H1 (cell line): Measurements from ENCODE around the gene TUBB4B. TPM values are rescaled to one million over a fixed set of nuclear protein-coding genes. Genes with fewer than 3 reads are reported as not detected.

Experiments used
- CTCF ChIA-PET: fragments of 300-600 bp; sonication (Branson Sonifier 250); formaldehyde crosslinking; loops from one replicate; lab custom pipeline; 2021; ENCODE audit not compliant: partially characterized antibody; lab: Charles Lee
- POLR2A ChIA-PET: fragments of 300-600 bp; sonication (Branson Sonifier 250); formaldehyde crosslinking; loops from one replicate; lab custom pipeline; 2021; ENCODE audit warnings: inconsistent platforms; ENCODE audit not compliant: partially characterized antibody; lab: Charles Lee
- DNase-seq, 2 experiments: peaks; one replicate each; pipeline versions ENCODE4 v3.0.0 to v3.0.0-alpha.2; 2010 to 2022; ENCODE audit warnings: low spot score in 2 of 2, low read depth in 1 of 2, mixed read lengths in 1 of 2
- FAIRE-seq: peaks from 2 replicates; lab custom pipeline; 2011; peaks lifted over from hg19 to GRCh38; lab: Jason Lieb, UNC
- H2AFZ ChIP-seq: 2 replicates; pipeline ENCODE4 v1.8.1; 2012; ENCODE audit warnings: low read length, inconsistent platforms
- H2AK5ac ChIP-seq: 2 replicates; pipeline ENCODE4 v1.6.1; 2013; ENCODE audit warnings: low read depth, low read length
- H2BK120ac ChIP-seq: replicated peaks from 2 replicates; pipeline ENCODE3; 2013; ENCODE audit warnings: low read depth, low read length, inconsistent platforms
- H2BK12ac ChIP-seq: 2 replicates; pipeline ENCODE4 v1.6.1; 2013; ENCODE audit warnings: low read depth, low read length
- H2BK15ac ChIP-seq: 2 replicates; pipeline ENCODE4 v1.6.1; 2013; ENCODE audit warnings: low read length
- H2BK20ac ChIP-seq: 2 replicates; pipeline ENCODE4 v1.6.1; 2013; ENCODE audit warnings: low read length
- H2BK5ac ChIP-seq: 2 replicates; pipeline ENCODE4 v1.6.1; 2013; ENCODE audit warnings: low read depth, low read length
- H3K14ac ChIP-seq: 2 replicates; pipeline ENCODE4 v1.6.1; 2013; ENCODE audit warnings: inconsistent platforms; ENCODE audit not compliant: insufficient read length
- H3K18ac ChIP-seq: 2 replicates; pipeline ENCODE4 v1.6.1; 2013; ENCODE audit warnings: low read length; ENCODE audit errors: extremely low read depth
- H3K23ac ChIP-seq: 2 replicates; pipeline ENCODE4 v1.6.1; 2013; ENCODE audit warnings: inconsistent platforms; ENCODE audit not compliant: insufficient read length
- H3K23me2 ChIP-seq: 2 replicates; pipeline ENCODE4 v1.6.1; 2013; ENCODE audit warnings: low read depth, low read length
- H3K27ac ChIP-seq: 2 replicates; pipeline ENCODE4 v1.6.1; 2011; ENCODE audit warnings: low read depth, low read length, inconsistent platforms
- H3K27me3 ChIP-seq, 4 experiments: replicated peaks in 1 of 4; 1 replicate in 1 of 4; 2 replicates in 3 of 4; pipeline versions ENCODE4 v1.6.1 to v1.8.1; 2011 to 2013; ENCODE audit warnings: low read length in 3 of 4, mild to moderate bottlenecking in 3 of 4, inconsistent platforms in 2 of 4, mixed read lengths in 2 of 4, moderate library complexity in 1 of 4; ENCODE audit not compliant: control insufficient read depth in 3 of 4, insufficient read depth in 3 of 4; ENCODE audit errors: extremely low read depth in 1 of 4
- H3K36me3 ChIP-seq, 4 experiments: 2 replicates each; pipeline versions ENCODE4 v1.6.1 to v1.8.1; 2011 to 2013; ENCODE audit warnings: mild to moderate bottlenecking in 4 of 4, low read length in 3 of 4, moderate library complexity in 2 of 4, control low read depth in 1 of 4, inconsistent platforms in 1 of 4; ENCODE audit not compliant: insufficient read depth in 4 of 4, control insufficient read depth in 2 of 4
- H3K4ac ChIP-seq: replicated peaks from 2 replicates; pipeline ENCODE3; 2013; ENCODE audit warnings: low read length, low read depth, mixed read lengths, inconsistent platforms; ENCODE audit not compliant: insufficient read length
- H3K4me1 ChIP-seq, 4 experiments: replicated peaks in 1 of 4; 1 replicate in 1 of 4; 2 replicates in 3 of 4; pipeline versions ENCODE4 v1.6.1 to v1.8.1; 2011 to 2013; ENCODE audit warnings: low read length in 3 of 4, inconsistent platforms in 2 of 4, mixed read lengths in 1 of 4; ENCODE audit not compliant: insufficient read depth in 4 of 4, control insufficient read depth in 3 of 4
- H3K4me2 ChIP-seq, 2 experiments: 2 replicates each; pipeline versions ENCODE4 v1.6.1 to v1.8.1; 2011 to 2013; ENCODE audit warnings: low read depth in 2 of 2, low read length in 2 of 2, control low read depth in 1 of 2, inconsistent platforms in 1 of 2, mild to moderate bottlenecking in 1 of 2; ENCODE audit not compliant: insufficient read depth in 1 of 2
- H3K4me3 ChIP-seq, 4 experiments: fragments of 200-600, 300-600 bp in 1 of 4; sonication (generic), shearing (Covaris generic), sonication (Bioruptor Twin) in 1 of 4; 2 replicates each; pipeline versions ENCODE4 v1.5.1 to v1.8.1; 2011 to 2016; ENCODE audit warnings: low read length in 4 of 4, low read depth in 3 of 4, control low read depth in 2 of 4, inconsistent platforms in 2 of 4, mild to moderate bottlenecking in 2 of 4, mixed read lengths in 1 of 4, moderate library complexity in 1 of 4; ENCODE audit not compliant: insufficient read depth in 2 of 4; ENCODE audit errors: extremely low read depth in 1 of 4
- H3K56ac ChIP-seq: replicated peaks from 2 replicates; pipeline ENCODE3; 2013; ENCODE audit warnings: low read depth, mild to moderate bottlenecking, mixed read lengths, low read length, inconsistent platforms; ENCODE audit not compliant: insufficient read length
- H3K79me1 ChIP-seq: 2 replicates; pipeline ENCODE4 v1.6.1; 2013; ENCODE audit warnings: low read depth, low read length, control low read depth
- H3K79me2 ChIP-seq, 2 experiments: 2 replicates each; pipeline versions ENCODE4 v1.6.1 to v1.8.1; 2012 to 2013; ENCODE audit warnings: low read length in 2 of 2, mild to moderate bottlenecking in 2 of 2, inconsistent platforms in 1 of 2; ENCODE audit not compliant: insufficient read depth in 2 of 2, control insufficient read depth in 1 of 2
- H3K9ac ChIP-seq, 4 experiments: replicated peaks in 1 of 4; 1 replicate in 1 of 4; 2 replicates in 3 of 4; pipeline versions ENCODE4 v1.6.1 to v1.8.1; 2011 to 2013; ENCODE audit warnings: low read depth in 3 of 4, low read length in 3 of 4, control low read depth in 2 of 4, mild to moderate bottlenecking in 2 of 4, moderate library complexity in 2 of 4, inconsistent platforms in 1 of 4; ENCODE audit errors: extremely low read depth in 1 of 4
- H3K9me3 ChIP-seq, 2 experiments: 2 replicates each; pipeline versions ENCODE4 v1.6.1 to v1.8.1; 2012 to 2013; ENCODE audit warnings: mild to moderate bottlenecking in 2 of 2, moderate library complexity in 2 of 2, control low read depth in 1 of 2, inconsistent platforms in 1 of 2, low read depth in 1 of 2, low read length in 1 of 2, mixed read lengths in 1 of 2; ENCODE audit not compliant: insufficient read depth in 2 of 2
- H4K20me1 ChIP-seq, 2 experiments: replicated peaks in 1 of 2; 2 replicates each; pipeline versions ENCODE3 to v1.8.1; 2011 to 2013; ENCODE audit warnings: inconsistent platforms in 2 of 2, low read length in 2 of 2, mild to moderate bottlenecking in 1 of 2; ENCODE audit not compliant: insufficient read depth in 2 of 2, control insufficient read depth in 1 of 2
- H4K5ac ChIP-seq: 2 replicates; pipeline ENCODE4 v1.6.1; 2013; ENCODE audit warnings: low read length, low read depth, mixed read lengths, inconsistent platforms; ENCODE audit not compliant: insufficient read length
- H4K8ac ChIP-seq: 2 replicates; pipeline ENCODE4 v1.8.0; 2013; ENCODE audit warnings: mild to moderate bottlenecking, moderate library complexity, low read length, inconsistent platforms; ENCODE audit not compliant: insufficient read depth; ENCODE audit errors: extremely low read depth
- H4K91ac ChIP-seq: replicated peaks from 2 replicates; pipeline ENCODE3; 2013; ENCODE audit warnings: low read length, mixed read lengths, inconsistent platforms; ENCODE audit not compliant: insufficient read length
- MAX ChIP-seq: IDR thresholded peaks from 2 replicates; pipeline ENCODE4 v1.6.1; 2012; ENCODE audit warnings: inconsistent platforms
- TCF12 ChIP-seq: IDR thresholded peaks from 2 replicates; pipeline ENCODE4 v1.6.1; 2011; ENCODE audit warnings: low read depth, mild to moderate bottlenecking, low read length
- WGBS, 2 experiments: shearing (Covaris generic) in 1 of 2; methylation state at CpG; one replicate each; pipeline versions ENCODE4 v1.1.6 to v1.1.7; 2013 to 2015; ENCODE audit warnings: low lambda C conversion rate in 2 of 2, mixed read lengths in 2 of 2, inconsistent platforms in 1 of 2, low coverage in 1 of 2, missing lambda C conversion rate in 1 of 2; ENCODE audit not compliant: insufficient replicate concordance in 2 of 2, insufficient coverage in 1 of 2, insufficient read length in 1 of 2; ENCODE audit errors: extremely low coverage in 1 of 2, missing lambda C conversion rate in 1 of 2; 5-methylcytosine and 5-hydroxymethylcytosine counted together
- polyA plus RNA-seq, 7 experiments: library from polyadenylated mRNA; depleted of rRNA in 3 of 7; stranded (reverse) in 5 of 7; unstranded in 2 of 7; fragments of >200 nt in 5 of 7; fragments of 200-250 nt in 2 of 7; gene quantifications; 1 replicate in 5 of 7; 2 replicates in 1 of 7; 4 replicates in 1 of 7; pipeline versions ENCODE4 v1.2.1 to v1.2.3, GENCODE V29; 2011 to 2013; ENCODE audit warnings: missing spikeins in 2 of 7, mixed read lengths in 2 of 7
- total RNA-seq: library from RNA; stranded (reverse); fragmentation: NEBNext Ultra II Directional; extraction: Animal tissue kit (Norgen Biotek cat#: 25700); gene quantifications from 2 replicates; pipeline ENCODE4 v1.2.1, GENCODE V29; 2021

Gene TUBB4B
- total and polyA plus RNA-seq, 2 of the 8 experiments (the other 6 are each of a cell fraction or from before 2014, with no cell fraction given), result 280 to 307 TPM

- Histone ChIP-seq H3K18ac (peak overlapping the region; percentile 48), H3K27me3 (peaks cover 0 to 7% (median 0%) of the 10 kb centered on the region in 4 experiments; a peak in 3 of 7 replicates), H2BK20ac (no peak overlapping the region), H3K79me2 (peaks cover 0 to 13% of the 10 kb centered on the region in 2 experiments; a peak in 2 of 4 replicates), H3K4me3 (peak overlapping the region; percentile 52 to 100 (median 88)), H3K4me2 (peak overlapping the region; percentile 90 to 100), H3K14ac (no peak overlapping the region), H2BK120ac (no peak overlapping the region), H3K4ac (peak overlapping the region; percentile 75), H2AFZ (no peak overlapping the region), H3K36me3 (peaks cover 1 to 13% (median 9%) of the 10 kb centered on the region in 4 experiments; a peak in 6 of 8 replicates), H2AK5ac (peak overlapping the region; percentile 39; the same call in 1 of the 2 replicates), H2BK15ac (no peak overlapping the region), H3K56ac (no peak overlapping the region), H4K91ac (peak overlapping the region; percentile 57), H3K9me3 (no peaks in the 10 kb centered on the region), H3K9ac (peak overlapping the region in 1 of 4 experiments; percentile 47; a peak in 1 of 7 replicates), H3K27ac (no peak overlapping the region), H4K8ac (peak overlapping the region; percentile 54; the same call in 1 of the 2 replicates), H3K23me2 (peaks cover 14% of the 10 kb centered on the region; the same call in 1 of the 2 replicates), H4K5ac (no peak overlapping the region), H3K79me1 (peaks cover 9% of the 10 kb centered on the region), H4K20me1 (peaks cover 0 to 5% of the 10 kb centered on the region in 2 experiments), H3K23ac (no peak overlapping the region), H2BK12ac (peak overlapping the region; percentile 68; the same call in 1 of the 2 replicates), H3K4me1 (peaks cover 0 to 21% (median 16%) of the 10 kb centered on the region in 4 experiments; a peak in 5 of 7 replicates), H2BK5ac (peak overlapping the region; percentile 16; the same call in 1 of the 2 replicates)
- WGBS, 2 experiments, result 81% methylated on average over 17 of the region's 21 CpGs; no CpG with 5 or more reads in 1 of the 2 experiments
- ChIA-PET POLR2A (interaction anchor here (0.9 to 69.9 kb wide), 4 partner anchors 3 to 116 kb away, joined by 3 to 1462 read pairs (median 734); partner anchors contain the start of genes CYSRT1, NDOR1, NELFB and RNF208), CTCF (interaction anchor here (0.6 to 2.5 kb wide), 20 partner anchors 9 to 225 kb away, joined by 3 to 28 read pairs (median 4); partner anchors contain the start of genes RNF224, SSNA1, TOR4A and TUBB4B)
- no peak for FAIRE-seq
- no peak for DNase-seq
- TF ChIP-seq TCF12 (no peak), MAX (0 out of 2 replicates have a peak, but pooled peaks have one; percentile 12)
- TF ChIP-seq, all 59 proteins: peak for 1
Observed at GRCh38 chr9:137253717-137254623, 12.9 kb downstream of the TUBB4B start.
